H9 (cell line): ENCODE data around the gene TNFSF13B. TPM values are rescaled to one million over a fixed set of nuclear protein-coding genes. Genes with fewer than 3 reads are reported as not detected.

Experiments used
- DNase-seq: peaks from one replicate; pipeline ENCODE4 v3.0.0-alpha.2; 2017
- H2AFZ ChIP-seq: one replicate; pipeline ENCODE4 v1.6.1; 2013; ENCODE audit warnings: mild to moderate bottlenecking, low read length, control low read depth, moderate library complexity
- H2AK5ac ChIP-seq: 2 replicates; pipeline ENCODE4 v1.6.1; 2013; ENCODE audit warnings: low read length, control low read depth, mixed read lengths; ENCODE audit not compliant: insufficient read length
- H2BK120ac ChIP-seq: one replicate; pipeline ENCODE4 v1.6.1; 2013; ENCODE audit warnings: low read depth, mild to moderate bottlenecking, low read length, control low read depth, inconsistent platforms; ENCODE audit not compliant: poor library complexity, severe bottlenecking
- H2BK12ac ChIP-seq: 2 replicates; pipeline ENCODE4 v1.6.1; 2013; ENCODE audit warnings: low read length, control low read depth, mixed read lengths, low read depth; ENCODE audit not compliant: insufficient read length
- H2BK15ac ChIP-seq: 2 replicates; pipeline ENCODE4 v1.6.1; 2013; ENCODE audit warnings: low read depth, low read length, control low read depth
- H2BK20ac ChIP-seq: one replicate; pipeline ENCODE4 v1.6.1; 2013; ENCODE audit warnings: low read depth, mild to moderate bottlenecking, low read length, control low read depth, inconsistent platforms; ENCODE audit not compliant: poor library complexity, severe bottlenecking
- H2BK5ac ChIP-seq: 2 replicates; pipeline ENCODE4 v1.6.1; 2013; ENCODE audit warnings: low read length, control low read depth, mixed read lengths; ENCODE audit not compliant: insufficient read length
- H3K14ac ChIP-seq: 2 replicates; pipeline ENCODE4 v1.6.1; 2013; ENCODE audit warnings: low read length, control low read depth; ENCODE audit not compliant: insufficient read depth
- H3K18ac ChIP-seq: 2 replicates; pipeline ENCODE4 v1.6.1; 2013; ENCODE audit warnings: low read depth, mild to moderate bottlenecking, mixed read lengths, low read length, control low read depth; ENCODE audit not compliant: insufficient read length
- H3K23ac ChIP-seq: 2 replicates; pipeline ENCODE4 v1.6.1; 2013; ENCODE audit warnings: low read length, control low read depth, mixed read lengths, low read depth; ENCODE audit not compliant: insufficient read length
- H3K23me2 ChIP-seq: 2 replicates; pipeline ENCODE4 v1.6.1; 2013; ENCODE audit warnings: low read depth, mild to moderate bottlenecking, mixed read lengths, low read length, control low read depth; ENCODE audit not compliant: insufficient read length, poor library complexity, severe bottlenecking
- H3K27ac ChIP-seq: 2 replicates; pipeline ENCODE4 v1.5.1; 2013; ENCODE audit warnings: low read length, control low read depth, mixed read lengths, low read depth; ENCODE audit not compliant: insufficient read length
- H3K27me3 ChIP-seq: 2 replicates; pipeline ENCODE4 v1.6.1; 2013; ENCODE audit warnings: low read length, control low read depth, inconsistent platforms; ENCODE audit not compliant: insufficient read depth
- H3K4ac ChIP-seq: 2 replicates; pipeline ENCODE4 v1.6.1; 2013; ENCODE audit warnings: low read depth, mild to moderate bottlenecking, control low read depth, inconsistent platforms, low read length, moderate library complexity
- H3K4me1 ChIP-seq: 2 replicates; pipeline ENCODE4 v1.6.1; 2013; ENCODE audit warnings: low read length, control low read depth, inconsistent platforms; ENCODE audit not compliant: insufficient read depth
- H3K4me2 ChIP-seq: 2 replicates; pipeline ENCODE4 v1.6.1; 2013; ENCODE audit warnings: low read length, control low read depth, mixed read lengths; ENCODE audit not compliant: insufficient read length, insufficient read depth
- H3K56ac ChIP-seq: 2 replicates; pipeline ENCODE4 v1.6.1; 2013; ENCODE audit warnings: low read depth, mild to moderate bottlenecking, mixed read lengths, low read length, control low read depth; ENCODE audit not compliant: insufficient read length
- H3K79me1 ChIP-seq: 2 replicates; pipeline ENCODE4 v1.6.1; 2013; ENCODE audit warnings: low read depth, mild to moderate bottlenecking, moderate library complexity, low read length, control low read depth, inconsistent platforms; ENCODE audit not compliant: insufficient read depth, poor library complexity, severe bottlenecking
- H3K79me2 ChIP-seq: 2 replicates; pipeline ENCODE4 v1.6.1; 2013; ENCODE audit warnings: low read length, control low read depth, inconsistent platforms; ENCODE audit not compliant: insufficient read depth
- H3K9ac ChIP-seq: 2 replicates; pipeline ENCODE4 v1.6.1; 2013; ENCODE audit warnings: low read length, control low read depth, mixed read lengths; ENCODE audit not compliant: insufficient read length; ENCODE audit errors: extremely low read depth
- H3K9me3 ChIP-seq: one replicate; pipeline ENCODE4 v1.6.1; 2013; ENCODE audit warnings: low read depth, low read length, inconsistent platforms; ENCODE audit not compliant: control insufficient read depth
- H3T11ph ChIP-seq: one replicate; pipeline ENCODE4 v1.6.1; 2013; ENCODE audit warnings: mild to moderate bottlenecking, low read length, control low read depth, inconsistent platforms
- H4K20me1 ChIP-seq: one replicate; pipeline ENCODE4 v1.6.1; 2013; ENCODE audit not compliant: control insufficient read depth, insufficient read length, insufficient read depth
- H4K5ac ChIP-seq: 2 replicates; pipeline ENCODE4 v1.6.1; 2013; ENCODE audit warnings: low read depth, mild to moderate bottlenecking, mixed read lengths, low read length, control low read depth; ENCODE audit not compliant: insufficient read length
- H4K8ac ChIP-seq: replicated peaks from 2 replicates; pipeline ENCODE4 v1.6.1; 2013; ENCODE audit warnings: low read length, control low read depth, mixed read lengths, low read depth; ENCODE audit not compliant: insufficient read length
- H4K91ac ChIP-seq: 2 replicates; pipeline ENCODE4 v1.6.1; 2013; ENCODE audit warnings: low read depth, mild to moderate bottlenecking, moderate library complexity, mixed read lengths, low read length, control low read depth; ENCODE audit not compliant: insufficient read length
- H3K27ac Mint-ChIP-seq, 3 experiments: 2 replicates in 2 of 3; 3 replicates in 1 of 3; pipeline ENCODE4 v1.8.0; 2020 to 2021; ENCODE audit warnings: mixed read lengths in 3 of 3, mild to moderate bottlenecking in 1 of 3, moderate library complexity in 1 of 3
- H3K27me3 Mint-ChIP-seq: 2 replicates; pipeline ENCODE4 v1.8.0; 2021; ENCODE audit warnings: low read depth, mild to moderate bottlenecking, moderate library complexity, mixed read lengths
- H3K36me3 Mint-ChIP-seq, 3 experiments: 2 replicates in 2 of 3; 3 replicates in 1 of 3; pipeline ENCODE4 v1.8.0; 2020 to 2021; ENCODE audit warnings: low read depth in 3 of 3, mixed read lengths in 3 of 3; ENCODE audit not compliant: insufficient read depth in 1 of 3
- H3K4me1 Mint-ChIP-seq, 2 experiments: 2 replicates each; pipeline ENCODE4 v1.8.0; 2020; ENCODE audit warnings: mixed read lengths in 2 of 2
- H3K4me3 Mint-ChIP-seq, 2 experiments: 2 replicates in 1 of 2; 3 replicates in 1 of 2; pipeline ENCODE4 v1.8.0; 2020 to 2021; ENCODE audit warnings: mild to moderate bottlenecking in 2 of 2, mixed read lengths in 2 of 2, moderate library complexity in 1 of 2
- H3K9me3 Mint-ChIP-seq, 2 experiments: 2 replicates in 1 of 2; 3 replicates in 1 of 2; pipeline ENCODE4 v1.8.0; 2020; ENCODE audit warnings: mild to moderate bottlenecking in 2 of 2, mixed read lengths in 2 of 2, moderate library complexity in 1 of 2
- WGBS: extraction: QIAGEN DNeasy Blood & Tissue Kit; methylation state at CpG from one replicate; pipeline ENCODE4 v1.1.7; 2013; ENCODE audit warnings: missing lambda C conversion rate, low lambda C conversion rate, mixed read lengths; ENCODE audit not compliant: insufficient read length; ENCODE audit errors: extremely low coverage; 5-methylcytosine and 5-hydroxymethylcytosine counted together
- total RNA-seq: library from RNA; stranded (reverse); gene quantifications from 2 replicates; pipeline ENCODE4 v1.2.1, GENCODE V29; 2021
- TF ChIP-seq, protein P1 (sequence below): fragments of 200-600 bp; sonication (generic); conservative IDR thresholded peaks from 3 replicates; pipeline ENCODE4 v1.8.0; 2021; ENCODE audit warnings: antibody characterized with exemption, mild to moderate bottlenecking

Gene TNFSF13B
- total RNA-seq, 1 experiment from 2014 or later = 0.31 TPM

DNA sequence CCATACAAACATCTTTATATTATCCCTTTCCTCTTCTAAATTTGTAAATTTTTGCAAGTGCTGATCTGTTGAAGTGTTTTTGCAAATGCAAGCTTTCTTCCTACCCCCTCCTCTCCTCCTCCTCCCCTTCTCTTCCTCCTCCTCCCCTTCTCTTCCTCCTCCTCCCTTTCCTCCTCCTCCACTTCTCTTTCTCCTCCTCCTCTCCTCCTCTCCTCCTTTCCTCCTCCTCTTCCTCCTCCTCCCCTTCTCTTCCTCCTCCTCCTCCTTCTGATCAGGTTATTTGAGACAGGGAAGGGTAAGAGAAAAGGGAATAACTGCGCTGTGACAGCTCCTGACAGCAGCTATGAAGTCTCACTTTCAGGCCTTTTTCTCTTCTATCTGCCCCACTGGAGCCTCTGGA is 8.9 kb downstream of the TNFSF13B start:
- Mint-ChIP-seq H3K36me3 (no peaks in the 10 kb centered on the region; a peak in 1 of 7 replicates), H3K4me3 (no peak overlapping the region), H3K27ac (no peak overlapping the region), H3K9me3 (no peaks in the 10 kb centered on the region; a peak in 1 of 5 replicates), H3K27me3 (no peaks in the 10 kb centered on the region), H3K4me1 (peaks cover 7 to 9% of the 10 kb centered on the region in 2 experiments)
- no peak for DNase-seq
- Histone ChIP-seq H3T11ph (no peak overlapping the region), H3K23me2 (no peaks in the 10 kb centered on the region), H4K20me1 (no peaks in the 10 kb centered on the region), H3K9ac (no peak overlapping the region), H3K56ac (no peak overlapping the region), H2BK5ac (no peak overlapping the region), H2AK5ac (no peak overlapping the region), H4K91ac (no peak overlapping the region), H3K4me1 (peaks cover 4% of the 10 kb centered on the region; the same call in 1 of the 2 replicates), H2BK20ac (no peak overlapping the region), H3K4ac (no peak overlapping the region), H4K5ac (no peak overlapping the region), H2BK15ac (no peak overlapping the region), H4K8ac (no peak overlapping the region), H3K79me2 (no peaks in the 10 kb centered on the region), H2AFZ (no peak overlapping the region), H3K4me2 (no peak overlapping the region), H3K18ac (no peak overlapping the region), H3K9me3 (no peaks in the 10 kb centered on the region), H3K23ac (no peak overlapping the region), H3K27ac (no peak overlapping the region), H2BK12ac (no peak overlapping the region), H3K27me3 (no peaks in the 10 kb centered on the region), H3K14ac (no peak overlapping the region), H3K79me1 (no peaks in the 10 kb centered on the region), H2BK120ac (no peak overlapping the region)
- WGBS = no CpG with 5 or more reads among the region's 1 CpG
- TF ChIP-seq, protein P1, sequence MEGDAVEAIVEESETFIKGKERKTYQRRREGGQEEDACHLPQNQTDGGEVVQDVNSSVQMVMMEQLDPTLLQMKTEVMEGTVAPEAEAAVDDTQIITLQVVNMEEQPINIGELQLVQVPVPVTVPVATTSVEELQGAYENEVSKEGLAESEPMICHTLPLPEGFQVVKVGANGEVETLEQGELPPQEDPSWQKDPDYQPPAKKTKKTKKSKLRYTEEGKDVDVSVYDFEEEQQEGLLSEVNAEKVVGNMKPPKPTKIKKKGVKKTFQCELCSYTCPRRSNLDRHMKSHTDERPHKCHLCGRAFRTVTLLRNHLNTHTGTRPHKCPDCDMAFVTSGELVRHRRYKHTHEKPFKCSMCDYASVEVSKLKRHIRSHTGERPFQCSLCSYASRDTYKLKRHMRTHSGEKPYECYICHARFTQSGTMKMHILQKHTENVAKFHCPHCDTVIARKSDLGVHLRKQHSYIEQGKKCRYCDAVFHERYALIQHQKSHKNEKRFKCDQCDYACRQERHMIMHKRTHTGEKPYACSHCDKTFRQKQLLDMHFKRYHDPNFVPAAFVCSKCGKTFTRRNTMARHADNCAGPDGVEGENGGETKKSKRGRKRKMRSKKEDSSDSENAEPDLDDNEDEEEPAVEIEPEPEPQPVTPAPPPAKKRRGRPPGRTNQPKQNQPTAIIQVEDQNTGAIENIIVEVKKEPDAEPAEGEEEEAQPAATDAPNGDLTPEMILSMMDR = no peak
